ENCODE data around the gene FAF2.

Gene FAF2

GRCh38 chr5:176530983-176531901 is 83.1 kb downstream of the FAF2 start:
- no peak for DNase-seq (ENCODE audit: low read depth in 2 of 2)

GRCh38 chr5:176531902-176532493 is 83.8 kb downstream of the FAF2 start:
- no peak for DNase-seq (ENCODE audit: low read depth in 2 of 2)

GRCh38 chr5:176532795-176533194 is 84.6 kb downstream of the FAF2 start:
- no peak for DNase-seq (ENCODE audit: low read depth in 2 of 2)

GRCh38 chr5:176533390-176533789 is 85.2 kb downstream of the FAF2 start:
- DNase-seq (ENCODE audit: low read depth in 2 of 2), result no peak

GRCh38 chr5:176533894-176534611 is 85.9 kb downstream of the FAF2 start:
- DNase-seq (ENCODE audit: low read depth in 2 of 2), result no peak

- DNase-seq (ENCODE audit: low read depth in 2 of 2), result no peak
Observed at GRCh38 chr5:176534640-176535039, 86.5 kb downstream of the FAF2 start.

- DNase-seq (ENCODE audit: low read depth in 2 of 2), result no peak
Observed at GRCh38 chr5:176535101-176535663, 87.0 kb downstream of the FAF2 start.

GRCh38 chr5:176535664-176536131 is 87.5 kb downstream of the FAF2 start:
- DNase-seq (ENCODE audit: low read depth in 2 of 2), result no peak

- peak; percentile 67 to 72 for DNase-seq (ENCODE audit: low read depth in 2 of 2)
Observed at GRCh38 chr5:176536132-176536901, 88.1 kb downstream of the FAF2 start.

GRCh38 chr5:176536902-176537553 is 88.8 kb downstream of the FAF2 start, which contains the start of gene RNF44:
Gene RNF44 (minus strand): TSS chr5:176537402. CDS start chr5:176532472, 4,930 bp downstream.
- DNase-seq (ENCODE audit: low read depth in 2 of 2), result peak; percentile 98 to 99

GRCh38 chr5:176537554-176538229 is 89.5 kb downstream of the FAF2 start:
- peak; percentile 95 to 97 for DNase-seq (ENCODE audit: low read depth in 2 of 2)

GRCh38 chr5:176538230-176538988 is 90.2 kb downstream of the FAF2 start:
- DNase-seq (ENCODE audit: low read depth in 2 of 2), result no peak

GRCh38 chr5:176538989-176539384 is 90.8 kb downstream of the FAF2 start:
- no peak for DNase-seq (ENCODE audit: low read depth in 2 of 2)

- DNase-seq (ENCODE audit: low read depth in 2 of 2), result no peak
Observed at GRCh38 chr5:176540476-176540899, 92.3 kb downstream of the FAF2 start.

GRCh38 chr5:176540956-176541337 is 92.8 kb downstream of the FAF2 start:
- no peak for DNase-seq (ENCODE audit: low read depth in 2 of 2)

GRCh38 chr5:176541338-176542134 is 93.4 kb downstream of the FAF2 start:
- DNase-seq (ENCODE audit: low read depth in 2 of 2), result no peak

- no peak for DNase-seq (ENCODE audit: low read depth in 2 of 2)
Observed at GRCh38 chr5:176542135-176542595, 94.0 kb downstream of the FAF2 start.

Data from stimulated activated CD8-positive, alpha-beta memory T cell treated with anti-CD3 and anti-CD28 coated beads, Interleukin-15, amount 100 ng/mL, for 48 hours (primary cell).